HUDEP-2 (cell line): Measurements from ENCODE around the gene SUGCT.
"Not testable (repeated sequence)": the region's sequence is repeated elsewhere in the genome, so short reads cannot be mapped to it uniquely, and the experiment has no call there.

Experiments used
- DNase-seq, 76 experiments: peaks; one replicate each; lab custom pipeline; 2025; ENCODE audit not compliant: unreplicated experiment in 76 of 76; lab: John Stamatoyannopoulos, UW

SUGCT gene

GRCh38 chr7:40199076-40199802 is 64.4 kb downstream of the SUGCT start:
- DNase-seq, result peak in 2 of 76 experiments; percentile 1 to 5

GRCh38 chr7:40200791-40201190 is 66.0 kb downstream of the SUGCT start:
- no peak for DNase-seq

GRCh38 chr7:40202851-40203250 is 68.0 kb downstream of the SUGCT start:
- DNase-seq, result no peak

GRCh38 chr7:40204581-40204980 is 69.8 kb downstream of the SUGCT start:
- DNase-seq, result no peak

GRCh38 chr7:40205992-40206391 is 71.2 kb downstream of the SUGCT start:
- no peak for DNase-seq

- no peak for DNase-seq
Observed at GRCh38 chr7:40211276-40212003, 76.6 kb downstream of the SUGCT start.

- no peak for DNase-seq
Observed at GRCh38 chr7:40213291-40213690, 78.5 kb downstream of the SUGCT start.

- no peak for DNase-seq
Observed at GRCh38 chr7:40213856-40214255, 79.1 kb downstream of the SUGCT start.

- not testable (repeated sequence) for DNase-seq
Observed at GRCh38 chr7:40218612-40219011, 83.8 kb downstream of the SUGCT start.

GRCh38 chr7:40219917-40220316 is 85.1 kb downstream of the SUGCT start:
- no peak for DNase-seq

GRCh38 chr7:40220421-40220911 is 85.7 kb downstream of the SUGCT start:
- DNase-seq, result peak in 1 of 76 experiments; percentile 1

- DNase-seq, result no peak
Observed at GRCh38 chr7:40221836-40222235, 87.0 kb downstream of the SUGCT start.

GRCh38 chr7:40223451-40224127 is 88.8 kb downstream of the SUGCT start:
- DNase-seq, result no peak

GRCh38 chr7:40230101-40230500 is 95.3 kb downstream of the SUGCT start:
- DNase-seq, result no peak

- no peak for DNase-seq
Observed at GRCh38 chr7:40231796-40232195, 97.0 kb downstream of the SUGCT start.

- DNase-seq, result peak in 10 of 76 experiments; percentile 2 to 31 (median 10)
Observed at GRCh38 chr7:40232242-40232893, 97.6 kb downstream of the SUGCT start.

- no peak for DNase-seq
Observed at GRCh38 chr7:40234046-40234445, 99.2 kb downstream of the SUGCT start.

GRCh38 chr7:40234666-40235065 is 99.9 kb downstream of the SUGCT start:
- DNase-seq, result no peak

GRCh38 chr7:40237731-40238130 is 102.9 kb downstream of the SUGCT start:
- DNase-seq, result no peak

GRCh38 chr7:40239755-40240303 is 105.0 kb downstream of the SUGCT start:
- no peak for DNase-seq

- no peak for DNase-seq
Observed at GRCh38 chr7:40243076-40243475, 108.3 kb downstream of the SUGCT start.
